ENCODE results near the gene GNB3. TPM values are rescaled to one million over a fixed set of nuclear protein-coding genes. Genes with fewer than 3 reads are reported as not detected.

Gene GNB3
- polyA plus RNA-seq, 1 donor from 2014 or later, result 4.8 TPM

Other genes with a start within 250 kb of the GNB3 start
- gene CHD4, start 233.5 kb upstream of the GNB3 start, polyA plus RNA-seq (ENCODE audit: insufficient read depth, low read depth, low replicate concordance), result 203 TPM
- gene LPAR5, start 205.0 kb upstream of the GNB3 start, polyA plus RNA-seq (ENCODE audit: insufficient read depth, low read depth, low replicate concordance), result 2.0 TPM
- gene ACRBP, start 193.5 kb upstream of the GNB3 start, polyA plus RNA-seq (ENCODE audit: insufficient read depth, low read depth, low replicate concordance), result 1.4 TPM
- gene ING4, start 177.8 kb upstream of the GNB3 start, polyA plus RNA-seq (ENCODE audit: insufficient read depth, low read depth, low replicate concordance), result 117 TPM
- 44.3 TPM for gene ZNF384, start 151.6 kb upstream of the GNB3 start, polyA plus RNA-seq (ENCODE audit: insufficient read depth, low read depth, low replicate concordance)
- gene PIANP, start 140.1 kb upstream of the GNB3 start, polyA plus RNA-seq (ENCODE audit: insufficient read depth, low read depth, low replicate concordance), result 63.9 TPM
- 77.8 TPM for gene COPS7A, start 116.9 kb upstream of the GNB3 start, polyA plus RNA-seq (ENCODE audit: insufficient read depth, low read depth, low replicate concordance)
- gene MLF2, start 87.8 kb upstream of the GNB3 start, polyA plus RNA-seq (ENCODE audit: insufficient read depth, low read depth, low replicate concordance), result 293 TPM
- 1,278 TPM for gene PTMS, start 74.6 kb upstream of the GNB3 start, polyA plus RNA-seq (ENCODE audit: insufficient read depth, low read depth, low replicate concordance)
- gene LAG3, start 68.4 kb upstream of the GNB3 start, polyA plus RNA-seq (ENCODE audit: insufficient read depth, low read depth, low replicate concordance), result 0.81 TPM
- gene CD4, start 51.4 kb upstream of the GNB3 start, polyA plus RNA-seq (ENCODE audit: insufficient read depth, low read depth, low replicate concordance), result 13.7 TPM
- gene GPR162, start 19.1 kb upstream of the GNB3 start, polyA plus RNA-seq (ENCODE audit: insufficient read depth, low read depth, low replicate concordance), result 59.9 TPM
- 14.5 TPM for gene P3H3, start 12.5 kb upstream of the GNB3 start, polyA plus RNA-seq (ENCODE audit: insufficient read depth, low read depth, low replicate concordance)
- 38.2 TPM for gene CDCA3, start 10.4 kb downstream of the GNB3 start, polyA plus RNA-seq (ENCODE audit: insufficient read depth, low read depth, low replicate concordance)
- gene USP5, start 11.2 kb downstream of the GNB3 start, polyA plus RNA-seq (ENCODE audit: insufficient read depth, low read depth, low replicate concordance), result 106 TPM
- 1,087 TPM for gene TPI1, start 26.6 kb downstream of the GNB3 start, polyA plus RNA-seq (ENCODE audit: insufficient read depth, low read depth, low replicate concordance)
- gene SPSB2, start 32.4 kb downstream of the GNB3 start, polyA plus RNA-seq (ENCODE audit: insufficient read depth, low read depth, low replicate concordance), result 6.2 TPM
- gene LRRC23, start 63.9 kb downstream of the GNB3 start, polyA plus RNA-seq (ENCODE audit: insufficient read depth, low read depth, low replicate concordance), result 19.3 TPM
- 553 TPM for gene ENO2, start 73.7 kb downstream of the GNB3 start, polyA plus RNA-seq (ENCODE audit: insufficient read depth, low read depth, low replicate concordance)
- gene ATN1, start 87.0 kb downstream of the GNB3 start, polyA plus RNA-seq (ENCODE audit: insufficient read depth, low read depth, low replicate concordance), result 221 TPM
- not detected for gene RNU7-1, start 102.9 kb downstream of the GNB3 start, polyA plus RNA-seq (ENCODE audit: insufficient read depth, low read depth, low replicate concordance)
- 619 TPM for gene C12orf57, start 103.1 kb downstream of the GNB3 start, polyA plus RNA-seq (ENCODE audit: insufficient read depth, low read depth, low replicate concordance)
- gene PTPN6, start 110.4 kb downstream of the GNB3 start, polyA plus RNA-seq (ENCODE audit: insufficient read depth, low read depth, low replicate concordance), result 28.3 TPM
- 266 TPM for gene PHB2, start 129.7 kb downstream of the GNB3 start, polyA plus RNA-seq (ENCODE audit: insufficient read depth, low read depth, low replicate concordance)
- 26.0 TPM for gene EMG1, start 130.0 kb downstream of the GNB3 start, polyA plus RNA-seq (ENCODE audit: insufficient read depth, low read depth, low replicate concordance)
- gene LPCAT3, start 177.6 kb downstream of the GNB3 start, polyA plus RNA-seq (ENCODE audit: insufficient read depth, low read depth, low replicate concordance), result 27.6 TPM
- gene C1S, start 219.8 kb downstream of the GNB3 start, polyA plus RNA-seq (ENCODE audit: insufficient read depth, low read depth, low replicate concordance), result 8.6 TPM